WTC11 (cell line): ENCODE measurements around the gene RPUSD2. TPM values are rescaled to one million over a fixed set of nuclear protein-coding genes. Genes with fewer than 3 reads are reported as not detected.

Experiments used
- ATAC-seq: fragments of 200-7000 bp; cut with Tn5 transposase; 2 replicates; pipeline ENCODE4 v1.10.0; 2021; ENCODE audit warnings: mild to moderate bottlenecking, moderate library complexity
- CTCF ChIA-PET: fragments of 300-600 bp; sonication (Branson Sonifier 250); formaldehyde crosslinking; loops from one replicate; lab custom pipeline; 2021; ENCODE audit warnings: antibody characterized with exemption; lab: Charles Lee
- POLR2A ChIA-PET: fragments of 350-600 bp; sonication (Branson Sonifier 250); formaldehyde crosslinking; loops from one replicate; lab custom pipeline; 2021; ENCODE audit warnings: antibody characterized with exemption; lab: Charles Lee
- DNase-seq: peaks from one replicate; pipeline ENCODE4 v3.0.0; 2021; ENCODE audit warnings: low spot score
- H3K27ac Mint-ChIP-seq: 2 replicates; pipeline ENCODE4 v1.8.0; 2021; ENCODE audit warnings: mixed read lengths
- H3K27me3 Mint-ChIP-seq: 2 replicates; pipeline ENCODE4 v1.8.0; 2021; ENCODE audit warnings: low read depth, mild to moderate bottlenecking, moderate library complexity, mixed read lengths
- H3K36me3 Mint-ChIP-seq: 2 replicates; pipeline ENCODE4 v1.8.0; 2021; ENCODE audit warnings: mixed read lengths
- H3K4me1 Mint-ChIP-seq: 2 replicates; pipeline ENCODE4 v1.8.0; 2022; ENCODE audit warnings: mixed read lengths
- H3K4me3 Mint-ChIP-seq: 2 replicates; pipeline ENCODE4 v1.8.0; 2021; ENCODE audit warnings: mild to moderate bottlenecking, moderate library complexity, mixed read lengths
- H3K9me3 Mint-ChIP-seq: 2 replicates; pipeline ENCODE4 v1.8.0; 2021; ENCODE audit warnings: mixed read lengths
- JUN ChIP-seq: sonication (generic); formaldehyde crosslinking; IDR thresholded peaks from 2 replicates; pipeline ENCODE4 v1.8.0; 2023; ENCODE audit warnings: mild to moderate bottlenecking, missing genetic modification reagents
- OVOL2 ChIP-seq: fragments of 250-450 bp; sonication (Bioruptor Pico); IDR thresholded peaks from 2 replicates; pipeline ENCODE4 v1.9.0; 2021; ENCODE audit warnings: mild to moderate bottlenecking, borderline replicate concordance
- TCF7 ChIP-seq: sonication (generic); formaldehyde crosslinking; IDR thresholded peaks from 2 replicates; pipeline ENCODE4 v1.8.0; 2022; ENCODE audit warnings: mild to moderate bottlenecking, low read depth, missing genetic modification reagents, moderate library complexity
- ZNF121 ChIP-seq: sonication (generic); formaldehyde crosslinking; IDR thresholded peaks from 2 replicates; pipeline ENCODE4 v1.8.0; 2023; ENCODE audit warnings: missing genetic modification reagents
- ZNF219 ChIP-seq: sonication (generic); formaldehyde crosslinking; IDR thresholded peaks from 2 replicates; pipeline ENCODE4 v1.8.0; 2023; ENCODE audit warnings: missing genetic modification reagents, mild to moderate bottlenecking, borderline replicate concordance
- ZNF232 ChIP-seq: sonication (generic); formaldehyde crosslinking; IDR thresholded peaks from 2 replicates; pipeline ENCODE4 v1.8.0; 2022; ENCODE audit warnings: mild to moderate bottlenecking, missing genetic modification reagents
- total RNA-seq: library from RNA; stranded (reverse); gene quantifications from 3 replicates; pipeline ENCODE4 v1.2.3, GENCODE V29; 2021
- TF ChIP-seq, protein P1 (sequence below): sonication (generic); formaldehyde crosslinking; IDR thresholded peaks from 2 replicates; pipeline ENCODE4 v1.8.1; 2022; ENCODE audit warnings: mild to moderate bottlenecking, missing genetic modification reagents, moderate library complexity, borderline replicate concordance
- TF ChIP-seq, protein P2 (sequence below): sonication (generic); formaldehyde crosslinking; IDR thresholded peaks from 2 replicates; pipeline ENCODE4 v1.8.0; 2023; ENCODE audit warnings: missing genetic modification reagents
- TF ChIP-seq, protein P3 (sequence below): sonication (generic); formaldehyde crosslinking; IDR thresholded peaks from 2 replicates; pipeline ENCODE4 v1.8.1; 2023; ENCODE audit warnings: mild to moderate bottlenecking, missing genetic modification reagents, moderate library complexity
- TF ChIP-seq, protein P4 (sequence below): sonication (generic); formaldehyde crosslinking; IDR thresholded peaks from 2 replicates; pipeline ENCODE4 v1.8.0; 2022; ENCODE audit warnings: mild to moderate bottlenecking, missing genetic modification reagents
- TF ChIP-seq, protein P5 (sequence below): sonication (generic); formaldehyde crosslinking; conservative IDR thresholded peaks from 2 replicates; pipeline ENCODE4 v1.8.1; 2023; ENCODE audit warnings: mild to moderate bottlenecking, low read depth, missing genetic modification reagents, moderate library complexity
- TF ChIP-seq, protein P6 (sequence below): sonication (generic); formaldehyde crosslinking; IDR thresholded peaks from 2 replicates; pipeline ENCODE4 v1.8.0; 2023; ENCODE audit warnings: missing genetic modification reagents, mild to moderate bottlenecking, borderline replicate concordance

RPUSD2 gene
- total RNA-seq, 1 experiment from 2014 or later: 30.8 TPM

DNA sequence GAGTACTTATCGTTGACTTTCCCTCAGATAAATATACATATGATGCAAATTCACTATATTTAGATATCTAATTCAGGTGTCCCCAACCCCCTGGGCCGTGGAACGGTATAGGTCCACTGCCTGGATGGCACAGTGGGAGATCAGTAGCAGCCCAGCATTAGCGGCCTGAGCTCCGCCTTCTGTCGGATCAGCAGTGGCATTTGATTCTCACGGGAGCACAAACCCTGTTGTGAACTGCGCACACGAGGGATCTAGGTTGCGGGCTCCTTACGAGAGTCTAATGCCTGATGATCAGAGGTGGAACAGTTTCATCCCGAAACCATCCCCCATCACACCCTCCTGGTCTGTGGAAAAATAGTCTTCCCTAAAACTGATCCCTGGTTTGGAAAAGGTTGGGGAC lies 31.9 kb downstream of the RPUSD2 start:
- Mint-ChIP-seq H3K4me3 (no peak overlapping the region), H3K27ac (no peak overlapping the region), H3K9me3 (no peaks in the 10 kb centered on the region), H3K27me3 (no peaks in the 10 kb centered on the region), H3K36me3 (no peaks in the 10 kb centered on the region), H3K4me1 (no peaks in the 10 kb centered on the region)
- TF ChIP-seq TCF7 (CRISPR knock-in tag) (no peak), ZNF121 (CRISPR knock-in tag) (peak; percentile 78)
- TF ChIP-seq, protein P1, sequence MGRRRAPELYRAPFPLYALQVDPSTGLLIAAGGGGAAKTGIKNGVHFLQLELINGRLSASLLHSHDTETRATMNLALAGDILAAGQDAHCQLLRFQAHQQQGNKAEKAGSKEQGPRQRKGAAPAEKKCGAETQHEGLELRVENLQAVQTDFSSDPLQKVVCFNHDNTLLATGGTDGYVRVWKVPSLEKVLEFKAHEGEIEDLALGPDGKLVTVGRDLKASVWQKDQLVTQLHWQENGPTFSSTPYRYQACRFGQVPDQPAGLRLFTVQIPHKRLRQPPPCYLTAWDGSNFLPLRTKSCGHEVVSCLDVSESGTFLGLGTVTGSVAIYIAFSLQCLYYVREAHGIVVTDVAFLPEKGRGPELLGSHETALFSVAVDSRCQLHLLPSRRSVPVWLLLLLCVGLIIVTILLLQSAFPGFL (CRISPR knock-in tag): no peak
- TF ChIP-seq, protein P2, sequence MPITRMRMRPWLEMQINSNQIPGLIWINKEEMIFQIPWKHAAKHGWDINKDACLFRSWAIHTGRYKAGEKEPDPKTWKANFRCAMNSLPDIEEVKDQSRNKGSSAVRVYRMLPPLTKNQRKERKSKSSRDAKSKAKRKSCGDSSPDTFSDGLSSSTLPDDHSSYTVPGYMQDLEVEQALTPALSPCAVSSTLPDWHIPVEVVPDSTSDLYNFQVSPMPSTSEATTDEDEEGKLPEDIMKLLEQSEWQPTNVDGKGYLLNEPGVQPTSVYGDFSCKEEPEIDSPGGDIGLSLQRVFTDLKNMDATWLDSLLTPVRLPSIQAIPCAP (CRISPR knock-in tag): no peak
- CTCF ChIA-PET: interaction anchor here (2.2 kb wide), 1 partner anchor 11 kb away, joined by 10 read pairs; no protein-coding TSS in a partner anchor
- ATAC-seq (no peak), DNase-seq (no peak)
- POLR2A ChIA-PET: interaction anchor here (0.6 kb wide), 1 partner anchor 36 kb away, joined by 3 read pairs; no protein-coding TSS in a partner anchor

DNA sequence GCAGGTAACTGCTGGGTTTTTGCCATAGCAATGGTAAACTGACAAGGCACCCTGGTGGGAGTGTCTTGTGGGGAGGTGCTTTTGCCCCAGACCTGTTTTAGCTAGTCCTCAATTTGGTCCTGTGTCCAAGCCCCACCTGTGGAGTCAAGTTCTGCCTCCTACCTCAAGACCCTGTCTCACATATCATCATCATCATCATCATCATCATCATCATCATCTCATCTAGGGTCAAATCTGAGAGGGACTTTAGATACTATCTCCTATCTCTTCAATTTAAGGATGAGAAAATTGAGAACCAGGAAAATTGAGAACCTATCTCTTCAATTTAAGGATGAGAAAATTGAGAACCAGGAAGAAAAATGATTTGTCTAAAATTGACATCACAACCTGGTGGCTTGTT lies 34.8 kb downstream of the RPUSD2 start:
- Mint-ChIP-seq H3K36me3 (no peaks in the 10 kb centered on the region), H3K27ac (no peak overlapping the region), H3K9me3 (no peaks in the 10 kb centered on the region), H3K4me1 (no peaks in the 10 kb centered on the region), H3K4me3 (no peak overlapping the region), H3K27me3 (no peaks in the 10 kb centered on the region)
- ChIA-PET CTCF (interaction anchor here (1.1 kb wide), 1 partner anchor 14 kb away, joined by 6 read pairs; no protein-coding TSS in a partner anchor), POLR2A (no interaction called here)
- ATAC-seq (no peak), DNase-seq (no peak)
- TF ChIP-seq, protein P3, sequence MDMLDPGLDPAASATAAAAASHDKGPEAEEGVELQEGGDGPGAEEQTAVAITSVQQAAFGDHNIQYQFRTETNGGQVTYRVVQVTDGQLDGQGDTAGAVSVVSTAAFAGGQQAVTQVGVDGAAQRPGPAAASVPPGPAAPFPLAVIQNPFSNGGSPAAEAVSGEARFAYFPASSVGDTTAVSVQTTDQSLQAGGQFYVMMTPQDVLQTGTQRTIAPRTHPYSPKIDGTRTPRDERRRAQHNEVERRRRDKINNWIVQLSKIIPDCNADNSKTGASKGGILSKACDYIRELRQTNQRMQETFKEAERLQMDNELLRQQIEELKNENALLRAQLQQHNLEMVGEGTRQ (CRISPR knock-in tag): no peak
- TF ChIP-seq, protein P4, sequence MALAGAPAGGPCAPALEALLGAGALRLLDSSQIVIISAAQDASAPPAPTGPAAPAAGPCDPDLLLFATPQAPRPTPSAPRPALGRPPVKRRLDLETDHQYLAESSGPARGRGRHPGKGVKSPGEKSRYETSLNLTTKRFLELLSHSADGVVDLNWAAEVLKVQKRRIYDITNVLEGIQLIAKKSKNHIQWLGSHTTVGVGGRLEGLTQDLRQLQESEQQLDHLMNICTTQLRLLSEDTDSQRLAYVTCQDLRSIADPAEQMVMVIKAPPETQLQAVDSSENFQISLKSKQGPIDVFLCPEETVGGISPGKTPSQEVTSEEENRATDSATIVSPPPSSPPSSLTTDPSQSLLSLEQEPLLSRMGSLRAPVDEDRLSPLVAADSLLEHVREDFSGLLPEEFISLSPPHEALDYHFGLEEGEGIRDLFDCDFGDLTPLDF (CRISPR knock-in tag): no peak
- TF ChIP-seq ZNF219 (CRISPR knock-in tag): no peak
- TF ChIP-seq, protein P5, sequence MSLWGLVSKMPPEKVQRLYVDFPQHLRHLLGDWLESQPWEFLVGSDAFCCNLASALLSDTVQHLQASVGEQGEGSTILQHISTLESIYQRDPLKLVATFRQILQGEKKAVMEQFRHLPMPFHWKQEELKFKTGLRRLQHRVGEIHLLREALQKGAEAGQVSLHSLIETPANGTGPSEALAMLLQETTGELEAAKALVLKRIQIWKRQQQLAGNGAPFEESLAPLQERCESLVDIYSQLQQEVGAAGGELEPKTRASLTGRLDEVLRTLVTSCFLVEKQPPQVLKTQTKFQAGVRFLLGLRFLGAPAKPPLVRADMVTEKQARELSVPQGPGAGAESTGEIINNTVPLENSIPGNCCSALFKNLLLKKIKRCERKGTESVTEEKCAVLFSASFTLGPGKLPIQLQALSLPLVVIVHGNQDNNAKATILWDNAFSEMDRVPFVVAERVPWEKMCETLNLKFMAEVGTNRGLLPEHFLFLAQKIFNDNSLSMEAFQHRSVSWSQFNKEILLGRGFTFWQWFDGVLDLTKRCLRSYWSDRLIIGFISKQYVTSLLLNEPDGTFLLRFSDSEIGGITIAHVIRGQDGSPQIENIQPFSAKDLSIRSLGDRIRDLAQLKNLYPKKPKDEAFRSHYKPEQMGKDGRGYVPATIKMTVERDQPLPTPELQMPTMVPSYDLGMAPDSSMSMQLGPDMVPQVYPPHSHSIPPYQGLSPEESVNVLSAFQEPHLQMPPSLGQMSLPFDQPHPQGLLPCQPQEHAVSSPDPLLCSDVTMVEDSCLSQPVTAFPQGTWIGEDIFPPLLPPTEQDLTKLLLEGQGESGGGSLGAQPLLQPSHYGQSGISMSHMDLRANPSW (CRISPR knock-in tag): no peak
- TF ChIP-seq, protein P6, sequence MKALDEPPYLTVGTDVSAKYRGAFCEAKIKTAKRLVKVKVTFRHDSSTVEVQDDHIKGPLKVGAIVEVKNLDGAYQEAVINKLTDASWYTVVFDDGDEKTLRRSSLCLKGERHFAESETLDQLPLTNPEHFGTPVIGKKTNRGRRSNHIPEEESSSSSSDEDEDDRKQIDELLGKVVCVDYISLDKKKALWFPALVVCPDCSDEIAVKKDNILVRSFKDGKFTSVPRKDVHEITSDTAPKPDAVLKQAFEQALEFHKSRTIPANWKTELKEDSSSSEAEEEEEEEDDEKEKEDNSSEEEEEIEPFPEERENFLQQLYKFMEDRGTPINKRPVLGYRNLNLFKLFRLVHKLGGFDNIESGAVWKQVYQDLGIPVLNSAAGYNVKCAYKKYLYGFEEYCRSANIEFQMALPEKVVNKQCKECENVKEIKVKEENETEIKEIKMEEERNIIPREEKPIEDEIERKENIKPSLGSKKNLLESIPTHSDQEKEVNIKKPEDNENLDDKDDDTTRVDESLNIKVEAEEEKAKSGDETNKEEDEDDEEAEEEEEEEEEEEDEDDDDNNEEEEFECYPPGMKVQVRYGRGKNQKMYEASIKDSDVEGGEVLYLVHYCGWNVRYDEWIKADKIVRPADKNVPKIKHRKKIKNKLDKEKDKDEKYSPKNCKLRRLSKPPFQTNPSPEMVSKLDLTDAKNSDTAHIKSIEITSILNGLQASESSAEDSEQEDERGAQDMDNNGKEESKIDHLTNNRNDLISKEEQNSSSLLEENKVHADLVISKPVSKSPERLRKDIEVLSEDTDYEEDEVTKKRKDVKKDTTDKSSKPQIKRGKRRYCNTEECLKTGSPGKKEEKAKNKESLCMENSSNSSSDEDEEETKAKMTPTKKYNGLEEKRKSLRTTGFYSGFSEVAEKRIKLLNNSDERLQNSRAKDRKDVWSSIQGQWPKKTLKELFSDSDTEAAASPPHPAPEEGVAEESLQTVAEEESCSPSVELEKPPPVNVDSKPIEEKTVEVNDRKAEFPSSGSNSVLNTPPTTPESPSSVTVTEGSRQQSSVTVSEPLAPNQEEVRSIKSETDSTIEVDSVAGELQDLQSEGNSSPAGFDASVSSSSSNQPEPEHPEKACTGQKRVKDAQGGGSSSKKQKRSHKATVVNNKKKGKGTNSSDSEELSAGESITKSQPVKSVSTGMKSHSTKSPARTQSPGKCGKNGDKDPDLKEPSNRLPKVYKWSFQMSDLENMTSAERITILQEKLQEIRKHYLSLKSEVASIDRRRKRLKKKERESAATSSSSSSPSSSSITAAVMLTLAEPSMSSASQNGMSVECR (CRISPR knock-in tag): no peak

DNA sequence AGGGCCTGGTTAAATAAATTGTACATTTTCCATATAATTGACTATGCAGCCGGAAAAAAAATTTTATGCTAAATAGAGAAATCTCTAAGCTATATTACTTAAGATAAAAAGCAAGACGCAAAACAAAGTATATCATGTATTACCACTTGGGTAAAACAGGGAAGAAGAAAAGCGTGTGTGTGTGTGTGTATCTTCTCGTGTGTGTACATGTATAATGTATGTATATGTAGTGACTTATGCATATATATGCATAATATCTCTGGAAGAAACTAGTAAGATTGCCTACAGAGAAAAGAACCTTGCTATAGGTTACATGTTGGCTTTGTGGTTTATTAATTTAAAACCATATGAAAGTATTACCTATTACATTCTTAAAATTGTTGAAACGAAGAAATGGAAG lies 44.0 kb downstream of the RPUSD2 start:
- DNase-seq: no peak
- Mint-ChIP-seq H3K27me3 (no peaks in the 10 kb centered on the region), H3K4me1 (no peaks in the 10 kb centered on the region), H3K27ac (no peak overlapping the region), H3K4me3 (no peak overlapping the region), H3K36me3 (peaks cover 11% of the 10 kb centered on the region), H3K9me3 (no peaks in the 10 kb centered on the region)
- CTCF ChIA-PET: no interaction called here
- no peak for TF ChIP-seq OVOL2 (CRISPR knock-in tag)
- TF ChIP-seq ZNF232 (CRISPR knock-in tag): no peak
- no peak for TF ChIP-seq JUN (CRISPR knock-in tag)
- ATAC-seq: no peak
- POLR2A ChIA-PET: no interaction called here
